Transverse colon (tissue), 4 donors: Measurements from ENCODE around the gene RALGDS.

ENCODE experiments used
- EP300 ChIP-seq: sonication (generic); formaldehyde crosslinking; IDR thresholded peaks from one replicate; pipeline ENCODE4 v1.6.1; 2017; ENCODE audit warnings: antibody characterized with exemption, low read depth
- POLR2A ChIP-seq: fragments of 450-650 bp; IDR thresholded peaks from one replicate; pipeline ENCODE4 v1.6.1; 2016; ENCODE audit warnings: antibody characterized with exemption, mild to moderate bottlenecking, moderate library complexity
- POLR2AphosphoS5 ChIP-seq, 3 donors: sonication (generic); formaldehyde crosslinking; IDR thresholded peaks; one replicate each; pipeline ENCODE4 v1.6.1; 2016; ENCODE audit warnings: antibody characterized with exemption in 3 of 3
- TF ChIP-seq, protein P1 (sequence below), 5 experiments: fragments of 200-600 bp in 3 of 5; fragments of 450-650 bp in 2 of 5; sonication (generic) in 3 of 5; IDR thresholded peaks; 1 replicate in 2 of 5; 2 replicates in 3 of 5; pipeline ENCODE4 v1.5.1; 2016 to 2017; ENCODE audit warnings: antibody characterized with exemption in 5 of 5, inconsistent platforms in 3 of 5, mild to moderate bottlenecking in 2 of 5, moderate library complexity in 1 of 5

GRCh38 chr9:133119103-133119845 lies 1.8 kb downstream of the RALGDS start:
- TF ChIP-seq, protein P1, sequence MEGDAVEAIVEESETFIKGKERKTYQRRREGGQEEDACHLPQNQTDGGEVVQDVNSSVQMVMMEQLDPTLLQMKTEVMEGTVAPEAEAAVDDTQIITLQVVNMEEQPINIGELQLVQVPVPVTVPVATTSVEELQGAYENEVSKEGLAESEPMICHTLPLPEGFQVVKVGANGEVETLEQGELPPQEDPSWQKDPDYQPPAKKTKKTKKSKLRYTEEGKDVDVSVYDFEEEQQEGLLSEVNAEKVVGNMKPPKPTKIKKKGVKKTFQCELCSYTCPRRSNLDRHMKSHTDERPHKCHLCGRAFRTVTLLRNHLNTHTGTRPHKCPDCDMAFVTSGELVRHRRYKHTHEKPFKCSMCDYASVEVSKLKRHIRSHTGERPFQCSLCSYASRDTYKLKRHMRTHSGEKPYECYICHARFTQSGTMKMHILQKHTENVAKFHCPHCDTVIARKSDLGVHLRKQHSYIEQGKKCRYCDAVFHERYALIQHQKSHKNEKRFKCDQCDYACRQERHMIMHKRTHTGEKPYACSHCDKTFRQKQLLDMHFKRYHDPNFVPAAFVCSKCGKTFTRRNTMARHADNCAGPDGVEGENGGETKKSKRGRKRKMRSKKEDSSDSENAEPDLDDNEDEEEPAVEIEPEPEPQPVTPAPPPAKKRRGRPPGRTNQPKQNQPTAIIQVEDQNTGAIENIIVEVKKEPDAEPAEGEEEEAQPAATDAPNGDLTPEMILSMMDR (IDR thresholded peaks at IDR 0.05): no peak
- no peak for TF ChIP-seq POLR2A
- TF ChIP-seq POLR2AphosphoS5 (IDR thresholded peaks at IDR 0.05): no peak
- TF ChIP-seq EP300: no peak
